H9 (cell line): ENCODE data around the gene SYT15B. TPM values are rescaled to one million over a fixed set of nuclear protein-coding genes. Genes with fewer than 3 reads are reported as not detected.
"Not testable (repeated sequence)": the region's sequence is repeated elsewhere in the genome, so short reads cannot be mapped to it uniquely, and the experiment has no call there.

ENCODE experiments used
- DNase-seq: peaks from one replicate; pipeline ENCODE4 v3.0.0-alpha.2; 2017
- H2AFZ ChIP-seq: one replicate; pipeline ENCODE4 v1.6.1; 2013; ENCODE audit warnings: mild to moderate bottlenecking, low read length, control low read depth, moderate library complexity
- H2AK5ac ChIP-seq: 2 replicates; pipeline ENCODE4 v1.6.1; 2013; ENCODE audit warnings: low read length, control low read depth, mixed read lengths; ENCODE audit not compliant: insufficient read length
- H2BK120ac ChIP-seq: one replicate; pipeline ENCODE4 v1.6.1; 2013; ENCODE audit warnings: low read depth, mild to moderate bottlenecking, low read length, control low read depth, inconsistent platforms; ENCODE audit not compliant: poor library complexity, severe bottlenecking
- H2BK12ac ChIP-seq: 2 replicates; pipeline ENCODE4 v1.6.1; 2013; ENCODE audit warnings: low read length, control low read depth, mixed read lengths, low read depth; ENCODE audit not compliant: insufficient read length
- H2BK15ac ChIP-seq: 2 replicates; pipeline ENCODE4 v1.6.1; 2013; ENCODE audit warnings: low read depth, low read length, control low read depth
- H2BK20ac ChIP-seq: one replicate; pipeline ENCODE4 v1.6.1; 2013; ENCODE audit warnings: low read depth, mild to moderate bottlenecking, low read length, control low read depth, inconsistent platforms; ENCODE audit not compliant: poor library complexity, severe bottlenecking
- H2BK5ac ChIP-seq: 2 replicates; pipeline ENCODE4 v1.6.1; 2013; ENCODE audit warnings: low read length, control low read depth, mixed read lengths; ENCODE audit not compliant: insufficient read length
- H3K14ac ChIP-seq: 2 replicates; pipeline ENCODE4 v1.6.1; 2013; ENCODE audit warnings: low read length, control low read depth; ENCODE audit not compliant: insufficient read depth
- H3K18ac ChIP-seq: 2 replicates; pipeline ENCODE4 v1.6.1; 2013; ENCODE audit warnings: low read depth, mild to moderate bottlenecking, mixed read lengths, low read length, control low read depth; ENCODE audit not compliant: insufficient read length
- H3K23ac ChIP-seq: 2 replicates; pipeline ENCODE4 v1.6.1; 2013; ENCODE audit warnings: low read length, control low read depth, mixed read lengths, low read depth; ENCODE audit not compliant: insufficient read length
- H3K23me2 ChIP-seq: 2 replicates; pipeline ENCODE4 v1.6.1; 2013; ENCODE audit warnings: low read depth, mild to moderate bottlenecking, mixed read lengths, low read length, control low read depth; ENCODE audit not compliant: insufficient read length, poor library complexity, severe bottlenecking
- H3K27ac ChIP-seq: 2 replicates; pipeline ENCODE4 v1.5.1; 2013; ENCODE audit warnings: low read length, control low read depth, mixed read lengths, low read depth; ENCODE audit not compliant: insufficient read length
- H3K27me3 ChIP-seq: 2 replicates; pipeline ENCODE4 v1.6.1; 2013; ENCODE audit warnings: low read length, control low read depth, inconsistent platforms; ENCODE audit not compliant: insufficient read depth
- H3K4ac ChIP-seq: 2 replicates; pipeline ENCODE4 v1.6.1; 2013; ENCODE audit warnings: low read depth, mild to moderate bottlenecking, control low read depth, inconsistent platforms, low read length, moderate library complexity
- H3K4me1 ChIP-seq: 2 replicates; pipeline ENCODE4 v1.6.1; 2013; ENCODE audit warnings: low read length, control low read depth, inconsistent platforms; ENCODE audit not compliant: insufficient read depth
- H3K4me2 ChIP-seq: 2 replicates; pipeline ENCODE4 v1.6.1; 2013; ENCODE audit warnings: low read length, control low read depth, mixed read lengths; ENCODE audit not compliant: insufficient read length, insufficient read depth
- H3K56ac ChIP-seq: 2 replicates; pipeline ENCODE4 v1.6.1; 2013; ENCODE audit warnings: low read depth, mild to moderate bottlenecking, mixed read lengths, low read length, control low read depth; ENCODE audit not compliant: insufficient read length
- H3K79me1 ChIP-seq: 2 replicates; pipeline ENCODE4 v1.6.1; 2013; ENCODE audit warnings: low read depth, mild to moderate bottlenecking, moderate library complexity, low read length, control low read depth, inconsistent platforms; ENCODE audit not compliant: insufficient read depth, poor library complexity, severe bottlenecking
- H3K79me2 ChIP-seq: 2 replicates; pipeline ENCODE4 v1.6.1; 2013; ENCODE audit warnings: low read length, control low read depth, inconsistent platforms; ENCODE audit not compliant: insufficient read depth
- H3K9ac ChIP-seq: 2 replicates; pipeline ENCODE4 v1.6.1; 2013; ENCODE audit warnings: low read length, control low read depth, mixed read lengths; ENCODE audit not compliant: insufficient read length; ENCODE audit errors: extremely low read depth
- H3K9me3 ChIP-seq: one replicate; pipeline ENCODE4 v1.6.1; 2013; ENCODE audit warnings: low read depth, low read length, inconsistent platforms; ENCODE audit not compliant: control insufficient read depth
- H3T11ph ChIP-seq: one replicate; pipeline ENCODE4 v1.6.1; 2013; ENCODE audit warnings: mild to moderate bottlenecking, low read length, control low read depth, inconsistent platforms
- H4K20me1 ChIP-seq: one replicate; pipeline ENCODE4 v1.6.1; 2013; ENCODE audit not compliant: control insufficient read depth, insufficient read length, insufficient read depth
- H4K5ac ChIP-seq: 2 replicates; pipeline ENCODE4 v1.6.1; 2013; ENCODE audit warnings: low read depth, mild to moderate bottlenecking, mixed read lengths, low read length, control low read depth; ENCODE audit not compliant: insufficient read length
- H4K8ac ChIP-seq: replicated peaks from 2 replicates; pipeline ENCODE4 v1.6.1; 2013; ENCODE audit warnings: low read length, control low read depth, mixed read lengths, low read depth; ENCODE audit not compliant: insufficient read length
- H4K91ac ChIP-seq: 2 replicates; pipeline ENCODE4 v1.6.1; 2013; ENCODE audit warnings: low read depth, mild to moderate bottlenecking, moderate library complexity, mixed read lengths, low read length, control low read depth; ENCODE audit not compliant: insufficient read length
- H3K27ac Mint-ChIP-seq, 3 experiments: 2 replicates in 2 of 3; 3 replicates in 1 of 3; pipeline ENCODE4 v1.8.0; 2020 to 2021; ENCODE audit warnings: mixed read lengths in 3 of 3, mild to moderate bottlenecking in 1 of 3, moderate library complexity in 1 of 3
- H3K27me3 Mint-ChIP-seq: 2 replicates; pipeline ENCODE4 v1.8.0; 2021; ENCODE audit warnings: low read depth, mild to moderate bottlenecking, moderate library complexity, mixed read lengths
- H3K36me3 Mint-ChIP-seq, 3 experiments: 2 replicates in 2 of 3; 3 replicates in 1 of 3; pipeline ENCODE4 v1.8.0; 2020 to 2021; ENCODE audit warnings: low read depth in 3 of 3, mixed read lengths in 3 of 3; ENCODE audit not compliant: insufficient read depth in 1 of 3
- H3K4me1 Mint-ChIP-seq, 2 experiments: 2 replicates each; pipeline ENCODE4 v1.8.0; 2020; ENCODE audit warnings: mixed read lengths in 2 of 2
- H3K4me3 Mint-ChIP-seq, 2 experiments: 2 replicates in 1 of 2; 3 replicates in 1 of 2; pipeline ENCODE4 v1.8.0; 2020 to 2021; ENCODE audit warnings: mild to moderate bottlenecking in 2 of 2, mixed read lengths in 2 of 2, moderate library complexity in 1 of 2
- H3K9me3 Mint-ChIP-seq, 2 experiments: 2 replicates in 1 of 2; 3 replicates in 1 of 2; pipeline ENCODE4 v1.8.0; 2020; ENCODE audit warnings: mild to moderate bottlenecking in 2 of 2, mixed read lengths in 2 of 2, moderate library complexity in 1 of 2
- WGBS: extraction: QIAGEN DNeasy Blood & Tissue Kit; methylation state at CpG from one replicate; pipeline ENCODE4 v1.1.7; 2013; ENCODE audit warnings: missing lambda C conversion rate, low lambda C conversion rate, mixed read lengths; ENCODE audit not compliant: insufficient read length; ENCODE audit errors: extremely low coverage; 5-methylcytosine and 5-hydroxymethylcytosine counted together
- total RNA-seq: library from RNA; stranded (reverse); gene quantifications from 2 replicates; pipeline ENCODE4 v1.2.1, GENCODE V29; 2021

The SYT15B gene
- total RNA-seq, 1 experiment from 2014 or later = 0.24 TPM

DNA sequence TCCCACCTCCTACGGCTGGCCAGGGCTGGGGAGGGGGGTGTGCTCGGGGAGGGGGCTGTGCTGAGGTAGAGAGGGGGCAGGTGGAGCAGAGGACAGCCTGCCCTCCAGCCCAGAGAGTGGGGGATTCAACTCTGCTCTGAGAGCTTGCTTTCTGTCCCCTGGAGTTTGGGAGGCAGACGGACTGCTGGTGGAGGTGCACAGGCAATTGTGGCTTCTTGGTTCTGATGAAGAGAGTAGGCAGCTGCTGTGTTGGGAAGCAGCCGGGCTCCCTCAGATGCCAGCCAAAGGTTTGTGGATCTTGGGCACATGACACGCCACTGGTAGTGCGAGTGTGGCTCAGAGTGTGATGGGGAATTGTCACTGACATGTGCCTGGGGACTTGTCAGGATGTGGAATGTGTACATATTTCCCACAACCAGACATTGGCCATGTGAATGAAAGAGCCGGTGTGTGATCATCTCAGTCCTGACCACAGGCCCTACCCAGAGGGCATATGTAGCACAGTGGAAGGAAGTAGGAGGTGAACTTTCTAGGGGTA, 5.3 kb upstream of the SYT15B start:
- H3K27ac Mint-ChIP-seq = not testable (repeated sequence)

DNA sequence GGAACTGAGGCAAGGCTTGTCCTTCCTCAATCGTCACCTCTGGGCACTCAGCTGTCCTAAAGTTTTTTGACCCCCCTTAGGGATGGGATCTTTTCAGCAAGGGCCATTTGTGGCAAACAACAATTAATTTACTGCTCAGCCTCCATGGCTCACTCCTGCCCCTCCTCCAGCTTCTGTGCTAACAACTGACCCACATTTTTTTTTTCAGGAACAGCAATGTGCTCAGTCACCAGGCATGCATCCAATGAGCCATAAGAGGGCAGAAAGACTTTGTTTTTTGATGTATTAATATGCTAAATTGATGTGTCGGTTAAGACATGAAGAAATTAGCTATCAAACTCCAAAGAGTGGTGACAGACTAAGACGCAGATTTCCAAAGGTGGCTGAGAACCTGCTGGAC, 4.7 kb upstream of the SYT15B start:
- not testable (repeated sequence) for H2BK5ac ChIP-seq, H2BK15ac ChIP-seq, H3K4me3 Mint-ChIP-seq, H3K56ac ChIP-seq, H3K4me1 ChIP-seq, H3K9me3 Mint-ChIP-seq, H2AFZ ChIP-seq, H3K27ac ChIP-seq, H3K9ac ChIP-seq, H3K79me2 ChIP-seq, H3K23ac ChIP-seq, H3K27me3 ChIP-seq, H2BK120ac ChIP-seq, H3K27ac Mint-ChIP-seq, H4K5ac ChIP-seq, H3K23me2 ChIP-seq, H3K14ac ChIP-seq, H3K18ac ChIP-seq, H3K9me3 ChIP-seq, H2BK20ac ChIP-seq, H4K20me1 ChIP-seq, DNase-seq, H4K91ac ChIP-seq, H3K79me1 ChIP-seq, H3K36me3 Mint-ChIP-seq, H2AK5ac ChIP-seq, H4K8ac ChIP-seq, H3K4me1 Mint-ChIP-seq, H3K4me2 ChIP-seq, H2BK12ac ChIP-seq, H3T11ph ChIP-seq, H3K4ac ChIP-seq, H3K27me3 Mint-ChIP-seq
- WGBS = no CpG with 5 or more reads among the region's 3 CpGs

More for the DNA sequence above, 5.3 kb upstream of the SYT15B start:
- H2BK120ac ChIP-seq, H3K27me3 ChIP-seq, H3K56ac ChIP-seq, H3K9ac ChIP-seq, H3K4me1 Mint-ChIP-seq, H3K4ac ChIP-seq, H4K8ac ChIP-seq, DNase-seq, H3K18ac ChIP-seq, H3K4me1 ChIP-seq, H3K79me2 ChIP-seq, H3K23me2 ChIP-seq, H3K4me3 Mint-ChIP-seq, H3K9me3 Mint-ChIP-seq, H2BK20ac ChIP-seq, H2BK15ac ChIP-seq, H3T11ph ChIP-seq, H2AFZ ChIP-seq, H3K36me3 Mint-ChIP-seq, H3K27ac ChIP-seq, H3K23ac ChIP-seq, H3K27me3 Mint-ChIP-seq, H2AK5ac ChIP-seq, H4K91ac ChIP-seq, H3K79me1 ChIP-seq, H2BK5ac ChIP-seq, H3K4me2 ChIP-seq, H3K14ac ChIP-seq, H2BK12ac ChIP-seq, H4K5ac ChIP-seq, H4K20me1 ChIP-seq, H3K9me3 ChIP-seq: not testable (repeated sequence)
- no CpG with 5 or more reads among the region's 7 CpGs for WGBS
